Vagina (tissue), 2 donors: Measurements from ENCODE around the gene CHST7. TPM values are rescaled to one million over a fixed set of nuclear protein-coding genes. Genes with fewer than 3 reads are reported as not detected.

ENCODE experiments used
- DNase-seq, 2 donors: peaks; one replicate each; pipeline ENCODE4 v3.0.0-alpha.2; 2017; ENCODE audit errors: extremely low spot score in 2 of 2
- H3K27ac ChIP-seq: fragments of 200-600 bp; sonication (generic); one replicate; pipeline ENCODE4 v1.5.1; 2019
- H3K27me3 ChIP-seq: fragments of 200-600 bp; sonication (generic); one replicate; pipeline ENCODE4 v1.5.1; 2019
- H3K36me3 ChIP-seq, 2 donors: fragments of 200-600 bp; sonication (generic); one replicate each; pipeline ENCODE4 v1.5.1; 2017 to 2019
- H3K4me1 ChIP-seq: fragments of 200-600 bp; sonication (generic); one replicate; pipeline ENCODE4 v1.5.1; 2019
- H3K4me3 ChIP-seq, 2 donors: fragments of 200-600 bp; sonication (generic); 1 replicate in 1 of 2; 2 replicates in 1 of 2; pipeline ENCODE4 v1.5.1; 2016 to 2019
- H3K9me3 ChIP-seq: fragments of 200-600 bp; sonication (generic); one replicate; pipeline ENCODE4 v1.5.1; 2019
- POLR2A ChIP-seq, 2 donors: fragments of 450-650 bp; IDR thresholded peaks; one replicate each; pipeline ENCODE4 v1.6.1; 2017; ENCODE audit warnings: antibody characterized with exemption in 2 of 2, mild to moderate bottlenecking in 2 of 2, moderate library complexity in 2 of 2
- POLR2AphosphoS5 ChIP-seq, 2 donors: sonication (generic); formaldehyde crosslinking; IDR thresholded peaks; one replicate each; pipeline ENCODE4 v1.9.0; 2017; ENCODE audit warnings: antibody characterized with exemption in 2 of 2, mild to moderate bottlenecking in 2 of 2, low read depth in 1 of 2; ENCODE audit not compliant: insufficient read depth in 1 of 2
- intact Hi-C: fragments of 100-400 bp; cut with DNase I; formaldehyde crosslinking; loops from one replicate; pipeline ENCODE4 v1.15.1; 2023
- total RNA-seq: library from RNA; depleted of rRNA; stranded (reverse); fragments of >200 nt; gene quantifications from one replicate; pipeline ENCODE4 v1.2.3, GENCODE V29; 2016
- TF ChIP-seq, protein P1 (sequence below), 3 experiments: fragments of 450-650 bp in 2 of 3; fragments of 200-600 bp in 1 of 3; sonication (generic) in 1 of 3; IDR thresholded peaks; one replicate each; pipeline ENCODE4 v1.5.1; 2017 to 2019; ENCODE audit warnings: antibody characterized with exemption in 3 of 3, mild to moderate bottlenecking in 2 of 3, moderate library complexity in 2 of 3

Gene CHST7
- total RNA-seq, 1 donor from 2014 or later = 20.6 TPM

DNA sequence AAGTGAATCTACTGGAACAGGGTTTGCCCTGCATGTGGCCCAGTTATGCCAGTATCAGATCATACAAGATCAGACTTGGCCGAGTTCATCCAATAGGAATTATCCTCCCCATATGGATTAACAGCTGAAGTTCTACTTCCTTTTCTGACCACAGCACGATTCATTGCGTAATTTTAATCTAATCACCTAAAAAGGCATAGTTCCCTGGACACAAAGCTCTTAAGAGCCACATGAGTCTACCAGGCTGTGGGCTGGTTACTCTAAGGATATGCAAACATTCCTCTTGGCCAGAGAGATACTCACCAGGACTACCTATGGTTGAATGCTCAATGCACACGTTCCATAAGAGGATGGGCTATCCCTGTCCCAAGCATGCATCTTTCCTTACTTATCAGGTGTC lies 46.9 kb downstream of the CHST7 start:
- no peak overlapping the region for H3K27ac ChIP-seq
- no peak for TF ChIP-seq POLR2A (IDR thresholded peaks at IDR 0.05)

DNA sequence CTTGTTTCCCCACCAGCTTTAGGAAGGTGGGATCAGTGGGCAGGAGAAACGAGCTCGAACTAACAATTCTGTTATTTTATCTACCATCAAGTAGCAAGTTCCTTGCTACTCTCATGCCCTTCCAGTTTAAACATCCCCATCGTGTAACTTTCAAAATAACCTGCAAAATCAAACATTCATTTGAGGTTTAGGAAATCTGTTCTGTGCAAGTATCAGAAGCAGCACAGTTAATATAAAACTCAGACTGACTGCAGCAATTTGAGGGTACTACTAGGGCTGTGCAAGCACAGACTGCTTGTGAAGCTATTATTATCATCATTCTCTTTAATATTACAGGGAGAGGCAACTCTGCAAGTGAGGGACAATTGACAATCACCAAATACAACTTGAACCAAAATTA lies 48.0 kb downstream of the CHST7 start:
- Histone ChIP-seq H3K9me3 (no peaks in the 10 kb centered on the region), H3K27ac (no peak overlapping the region), H3K4me3 (no peak overlapping the region), H3K36me3 (no peaks in the 10 kb centered on the region), H3K27me3 (no peaks in the 10 kb centered on the region), H3K4me1 (no peaks in the 10 kb centered on the region)
- intact Hi-C loops = no loop called here
- TF ChIP-seq, protein P1, sequence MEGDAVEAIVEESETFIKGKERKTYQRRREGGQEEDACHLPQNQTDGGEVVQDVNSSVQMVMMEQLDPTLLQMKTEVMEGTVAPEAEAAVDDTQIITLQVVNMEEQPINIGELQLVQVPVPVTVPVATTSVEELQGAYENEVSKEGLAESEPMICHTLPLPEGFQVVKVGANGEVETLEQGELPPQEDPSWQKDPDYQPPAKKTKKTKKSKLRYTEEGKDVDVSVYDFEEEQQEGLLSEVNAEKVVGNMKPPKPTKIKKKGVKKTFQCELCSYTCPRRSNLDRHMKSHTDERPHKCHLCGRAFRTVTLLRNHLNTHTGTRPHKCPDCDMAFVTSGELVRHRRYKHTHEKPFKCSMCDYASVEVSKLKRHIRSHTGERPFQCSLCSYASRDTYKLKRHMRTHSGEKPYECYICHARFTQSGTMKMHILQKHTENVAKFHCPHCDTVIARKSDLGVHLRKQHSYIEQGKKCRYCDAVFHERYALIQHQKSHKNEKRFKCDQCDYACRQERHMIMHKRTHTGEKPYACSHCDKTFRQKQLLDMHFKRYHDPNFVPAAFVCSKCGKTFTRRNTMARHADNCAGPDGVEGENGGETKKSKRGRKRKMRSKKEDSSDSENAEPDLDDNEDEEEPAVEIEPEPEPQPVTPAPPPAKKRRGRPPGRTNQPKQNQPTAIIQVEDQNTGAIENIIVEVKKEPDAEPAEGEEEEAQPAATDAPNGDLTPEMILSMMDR (IDR thresholded peaks at IDR 0.05) = no peak
- TF ChIP-seq POLR2AphosphoS5 (IDR thresholded peaks at IDR 0.05; ENCODE audit: insufficient read depth in 1 of 2, low read depth in 1 of 2) = no peak
- TF ChIP-seq POLR2A (IDR thresholded peaks at IDR 0.05) = no peak
- no peak for DNase-seq

More for the DNA sequence above, 46.9 kb downstream of the CHST7 start:
- no peaks in the 10 kb centered on the region for H3K4me1 ChIP-seq
- intact Hi-C loops = no loop called here
- H3K9me3 ChIP-seq = no peaks in the 10 kb centered on the region
- DNase-seq = no peak
- H3K27me3 ChIP-seq = no peaks in the 10 kb centered on the region
- H3K36me3 ChIP-seq = no peaks in the 10 kb centered on the region
- no peak overlapping the region for H3K4me3 ChIP-seq

DNA sequence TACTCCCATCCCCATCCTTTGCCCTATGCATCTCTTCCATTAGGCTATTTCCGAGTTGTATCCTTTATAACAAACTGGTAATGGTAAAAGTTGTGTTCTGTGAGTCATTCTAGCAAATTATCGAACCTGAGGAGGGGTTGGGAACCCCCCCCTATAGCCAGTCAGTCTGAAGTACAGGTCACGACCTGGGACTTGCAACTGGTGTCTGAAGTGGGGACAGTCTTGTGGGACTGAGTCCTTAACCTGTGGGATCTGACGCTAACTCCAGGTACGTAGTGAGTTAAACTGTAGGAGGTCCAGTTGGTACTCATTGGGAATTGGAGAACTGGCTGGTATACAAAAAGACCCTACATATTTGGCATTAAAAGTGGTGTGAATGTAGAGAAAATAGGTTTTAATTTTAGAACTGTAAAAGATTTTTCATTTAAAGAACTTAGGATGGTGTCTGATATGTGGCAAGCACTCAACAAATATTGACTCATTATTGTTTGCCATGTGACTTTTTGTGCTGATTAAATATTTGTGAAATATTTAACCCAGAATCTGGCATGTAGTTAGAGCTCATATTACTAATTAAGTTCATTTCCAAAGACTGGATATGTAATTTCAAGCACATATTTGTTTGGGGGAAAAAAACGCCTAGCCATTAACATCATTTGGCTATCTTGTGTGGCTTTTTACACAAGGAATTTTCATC lies 50.7 kb downstream of the CHST7 start:
- intact Hi-C loops = no loop called here
- H3K27ac ChIP-seq = no peak overlapping the region
- no peak for TF ChIP-seq POLR2A (IDR thresholded peaks at IDR 0.05)
- TF ChIP-seq, protein P1 (IDR thresholded peaks at IDR 0.05) = no peak
- TF ChIP-seq POLR2AphosphoS5 (IDR thresholded peaks at IDR 0.05; ENCODE audit: insufficient read depth in 1 of 2, low read depth in 1 of 2) = no peak
- DNase-seq = no peak
- no peak overlapping the region for H3K4me3 ChIP-seq
- H3K36me3 ChIP-seq = no peaks in the 10 kb centered on the region
- H3K9me3 ChIP-seq = no peaks in the 10 kb centered on the region
- H3K4me1 ChIP-seq = no peaks in the 10 kb centered on the region
- H3K27me3 ChIP-seq = no peaks in the 10 kb centered on the region

DNA sequence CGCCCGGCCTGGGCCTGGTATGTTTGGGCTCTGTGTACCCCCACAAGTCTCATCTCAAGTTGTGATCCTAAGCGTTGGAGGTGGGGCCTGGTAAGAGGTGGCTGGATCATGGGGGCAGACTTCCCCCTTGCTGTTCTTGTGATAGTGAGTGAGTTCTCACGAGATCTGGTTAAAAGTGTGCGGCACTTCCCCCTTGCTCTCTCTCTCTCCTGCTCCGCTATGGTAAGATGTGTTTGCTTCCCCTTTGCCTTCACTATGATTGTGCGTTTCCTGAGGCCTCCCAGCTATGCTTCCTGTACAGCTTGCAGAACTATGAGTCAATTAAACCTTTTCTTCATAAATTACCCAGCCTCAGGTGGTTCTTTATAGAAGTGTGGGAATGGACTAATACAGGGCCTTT lies 53.0 kb downstream of the CHST7 start:
- TF ChIP-seq POLR2A (IDR thresholded peaks at IDR 0.05) (no peak), POLR2AphosphoS5 (IDR thresholded peaks at IDR 0.05; ENCODE audit: insufficient read depth in 1 of 2, low read depth in 1 of 2) (no peak)
- TF ChIP-seq, protein P1 (IDR thresholded peaks at IDR 0.05) = no peak
- no peak for DNase-seq
- intact Hi-C loops = no loop called here
- H3K27me3 ChIP-seq = no peaks in the 10 kb centered on the region
- H3K4me3 ChIP-seq = no peak overlapping the region
- no peaks in the 10 kb centered on the region for H3K4me1 ChIP-seq
- peak overlapping the region; percentile 37 for H3K27ac ChIP-seq
- H3K36me3 ChIP-seq = no peaks in the 10 kb centered on the region
- no peaks in the 10 kb centered on the region for H3K9me3 ChIP-seq

DNA sequence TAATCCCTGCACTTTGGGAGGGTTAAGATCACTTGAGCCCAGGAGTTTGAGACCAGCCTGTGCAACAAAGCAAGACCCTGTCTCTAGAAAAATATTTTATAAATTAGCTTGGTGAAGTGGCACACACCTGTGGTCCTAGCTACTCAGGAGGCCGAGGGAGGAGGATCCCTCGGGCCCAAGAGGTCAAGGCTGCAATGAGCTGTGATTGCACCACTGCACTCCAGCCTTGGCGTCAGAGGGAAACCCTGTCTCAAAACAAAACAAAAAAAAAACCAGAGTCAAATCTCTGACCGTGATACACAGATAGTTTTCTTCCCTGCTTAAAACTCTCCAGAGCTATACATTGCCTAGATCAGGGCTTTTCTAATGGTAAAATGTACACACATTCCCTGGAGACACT lies 53.5 kb downstream of the CHST7 start:
- Histone ChIP-seq H3K36me3 (no peaks in the 10 kb centered on the region), H3K27ac (peak overlapping the region; percentile 37), H3K9me3 (no peaks in the 10 kb centered on the region), H3K4me3 (no peak overlapping the region), H3K4me1 (no peaks in the 10 kb centered on the region), H3K27me3 (no peaks in the 10 kb centered on the region)
- intact Hi-C loops = no loop called here
- TF ChIP-seq POLR2A (IDR thresholded peaks at IDR 0.05) = no peak
- DNase-seq = no peak

DNA sequence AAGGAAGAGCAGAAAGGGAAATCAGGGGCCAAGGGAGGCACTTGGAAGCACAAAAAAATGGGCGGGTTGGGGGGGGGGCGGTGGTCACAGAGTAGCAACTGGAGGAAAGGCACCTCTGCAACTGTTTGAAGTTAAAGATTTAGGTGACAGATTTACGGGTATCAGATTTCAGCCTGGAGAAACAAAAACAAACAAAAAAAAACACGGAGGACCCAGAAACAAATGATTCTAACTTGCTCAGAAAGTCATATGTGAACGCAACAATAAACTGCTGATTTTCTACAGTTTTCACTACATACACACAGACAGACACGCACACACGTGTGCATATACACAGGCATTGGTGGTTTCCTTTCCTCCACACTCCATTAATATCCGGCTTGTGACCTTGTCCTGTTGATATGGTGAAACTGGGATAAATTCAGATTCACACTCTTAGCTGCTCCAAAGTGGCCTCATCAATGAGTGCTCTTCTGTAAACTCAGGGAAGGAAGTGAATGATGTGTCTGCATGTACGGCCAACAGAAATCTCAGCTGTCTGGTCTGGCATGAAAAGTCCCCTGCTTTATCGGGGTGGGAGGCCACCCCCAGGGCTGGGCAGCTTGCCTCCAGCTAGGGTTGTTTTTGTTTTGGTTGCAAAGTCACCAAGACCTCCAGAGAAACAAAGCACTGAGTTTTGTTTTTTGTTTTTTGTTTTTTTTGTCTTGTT lies 54.3 kb downstream of the CHST7 start:
- Histone ChIP-seq H3K4me3 (no peak overlapping the region), H3K27ac (peak overlapping the region; percentile 34), H3K36me3 (no peaks in the 10 kb centered on the region), H3K27me3 (no peaks in the 10 kb centered on the region), H3K4me1 (peaks cover 5% of the 10 kb centered on the region), H3K9me3 (no peaks in the 10 kb centered on the region)
- no peak for DNase-seq
- intact Hi-C loops = no loop called here
- TF ChIP-seq POLR2A (IDR thresholded peaks at IDR 0.05) (no peak), POLR2AphosphoS5 (IDR thresholded peaks at IDR 0.05; ENCODE audit: insufficient read depth in 1 of 2, low read depth in 1 of 2) (no peak)
- TF ChIP-seq, protein P1 (IDR thresholded peaks at IDR 0.05) = no peak
